ENCODE results near the gene OXA1L. TPM values are rescaled to one million over a fixed set of nuclear protein-coding genes. Genes with fewer than 3 reads are reported as not detected.
"Not testable (repeated sequence)": the region's sequence is repeated elsewhere in the genome, so short reads cannot be mapped to it uniquely, and the experiment has no call there.

OXA1L gene
- polyA plus RNA-seq, 1 donor from 2014 or later: 60.7 TPM

GRCh38 chr14:22774011-22774706 is 7.7 kb downstream of the OXA1L start:
- TF ChIP-seq MXI1 (conservative IDR thresholded peaks at IDR 0.05; ENCODE audit: poor library complexity, severe bottlenecking) (no peak), SMC3 (conservative IDR thresholded peaks at IDR 0.05; ENCODE audit: poor library complexity) (no peak), EZH2 (IDR thresholded peaks at IDR 0.05; ENCODE audit: borderline replicate concordance, insufficient read depth, low read length, poor library complexity, severe bottlenecking) (no peak), CTCF (IDR thresholded peaks at IDR 0.05; ENCODE audit: poor library complexity, severe bottlenecking) (no peak), REST (IDR thresholded peaks at IDR 0.05; ENCODE audit: borderline replicate concordance) (no peak), RAD21 (conservative IDR thresholded peaks at IDR 0.05) (no peak), TAF1 (IDR thresholded peaks at IDR 0.05; ENCODE audit: low read depth) (no peak), EP300 (conservative IDR thresholded peaks at IDR 0.05; ENCODE audit: poor library complexity, severe bottlenecking) (no peak), POLR2AphosphoS5 (IDR thresholded peaks at IDR 0.05) (no peak)

GRCh38 chr14:22776215-22776614 is 9.7 kb downstream of the OXA1L start:
- no peak for TF ChIP-seq RAD21 (conservative IDR thresholded peaks at IDR 0.05)
- TF ChIP-seq SMC3 (conservative IDR thresholded peaks at IDR 0.05; ENCODE audit: poor library complexity): no peak
- no peak for TF ChIP-seq EZH2 (IDR thresholded peaks at IDR 0.05; ENCODE audit: borderline replicate concordance, insufficient read depth, low read length, poor library complexity, severe bottlenecking)
- TF ChIP-seq MXI1 (conservative IDR thresholded peaks at IDR 0.05; ENCODE audit: poor library complexity, severe bottlenecking): no peak
- no peak for TF ChIP-seq CTCF (IDR thresholded peaks at IDR 0.05; ENCODE audit: poor library complexity, severe bottlenecking)
- no peak for TF ChIP-seq TAF1 (IDR thresholded peaks at IDR 0.05; ENCODE audit: low read depth)
- Histone ChIP-seq H3K4me2 (ENCODE audit: low read length) (no peak overlapping the region), H4K20me1 (ENCODE audit: insufficient read depth) (no peaks in the 10 kb centered on the region), H2AFZ (ENCODE audit: low read depth, low read length) (no peak overlapping the region), H3K9ac (ENCODE audit: low read length) (no peak overlapping the region), H3K36me3 (ENCODE audit: insufficient read depth, low read length) (no peaks in the 10 kb centered on the region), H3K27ac (ENCODE audit: low read length) (no peak overlapping the region), H3K4me3 (ENCODE audit: low read length) (no peak overlapping the region), H3K79me2 (replicated peaks; ENCODE audit: insufficient read depth, low read length) (no peaks in the 10 kb centered on the region), H3F3A (ENCODE audit: insufficient read depth, low read length, poor library complexity, severe bottlenecking) (no peaks in the 10 kb centered on the region), H3K9me2 (ENCODE audit: insufficient read depth, low read length) (no peaks in the 10 kb centered on the region), H3K27me3 (ENCODE audit: insufficient read depth, low read depth, low read length) (no peaks in the 10 kb centered on the region), H3K9me3 (ENCODE audit: low read length) (no peaks in the 10 kb centered on the region)

More at GRCh38 chr14:22774011-22774706, 7.7 kb downstream of the OXA1L start:
- no peak overlapping the region for H2AFZ ChIP-seq (ENCODE audit: low read depth, low read length)
- H3K27ac ChIP-seq (ENCODE audit: low read length): no peak overlapping the region
- no peak overlapping the region for H3K4me2 ChIP-seq (ENCODE audit: low read length)
- H3K27me3 ChIP-seq (ENCODE audit: insufficient read depth, low read depth, low read length): no peaks in the 10 kb centered on the region
- H3K9ac ChIP-seq (ENCODE audit: low read length): no peak overlapping the region
- no peaks in the 10 kb centered on the region for H3K9me3 ChIP-seq (ENCODE audit: low read length)
- no peaks in the 10 kb centered on the region for H3K9me2 ChIP-seq (ENCODE audit: insufficient read depth, low read length)
- no peaks in the 10 kb centered on the region for H3F3A ChIP-seq (ENCODE audit: insufficient read depth, low read length, poor library complexity, severe bottlenecking)
- H3K4me3 ChIP-seq (ENCODE audit: low read length): no peak overlapping the region
- no peaks in the 10 kb centered on the region for H3K36me3 ChIP-seq (ENCODE audit: insufficient read depth, low read length)
- no peaks in the 10 kb centered on the region for H4K20me1 ChIP-seq (ENCODE audit: insufficient read depth)
- no peaks in the 10 kb centered on the region for H3K79me2 ChIP-seq (replicated peaks; ENCODE audit: insufficient read depth, low read length)

- not testable (repeated sequence) for H3K9me3 ChIP-seq (ENCODE audit: low read length); H2AFZ ChIP-seq (ENCODE audit: low read depth, low read length); H3K27me3 ChIP-seq (ENCODE audit: insufficient read depth, low read depth, low read length); H3K79me2 ChIP-seq (replicated peaks; ENCODE audit: insufficient read depth, low read length); H3K27ac ChIP-seq (ENCODE audit: low read length); H3K4me3 ChIP-seq (ENCODE audit: low read length); H4K20me1 ChIP-seq (ENCODE audit: insufficient read depth); H3K4me2 ChIP-seq (ENCODE audit: low read length); H3K9ac ChIP-seq (ENCODE audit: low read length); H3K36me3 ChIP-seq (ENCODE audit: insufficient read depth, low read length); H3F3A ChIP-seq (ENCODE audit: insufficient read depth, low read length, poor library complexity, severe bottlenecking); H3K9me2 ChIP-seq (ENCODE audit: insufficient read depth, low read length)
These were observed 10.4 kb downstream of the OXA1L start for GRCh38 chr14:22776849-22777248.
